NCI-H510A treated with DMSO at 0.1 percent for 48 hours (cell line): Measurements from ENCODE around the gene EIF5B.
"Not testable (repeated sequence)": the region's sequence is repeated elsewhere in the genome, so short reads cannot be mapped to it uniquely, and the experiment has no call there.

Experiments used
- DNase-seq: peaks from one replicate; lab custom pipeline; 2025; lab: John Stamatoyannopoulos, UW

Gene EIF5B

GRCh38 chr2:99365661-99366060 is 28.5 kb downstream of the EIF5B start:
- DNase-seq = no peak

DNA sequence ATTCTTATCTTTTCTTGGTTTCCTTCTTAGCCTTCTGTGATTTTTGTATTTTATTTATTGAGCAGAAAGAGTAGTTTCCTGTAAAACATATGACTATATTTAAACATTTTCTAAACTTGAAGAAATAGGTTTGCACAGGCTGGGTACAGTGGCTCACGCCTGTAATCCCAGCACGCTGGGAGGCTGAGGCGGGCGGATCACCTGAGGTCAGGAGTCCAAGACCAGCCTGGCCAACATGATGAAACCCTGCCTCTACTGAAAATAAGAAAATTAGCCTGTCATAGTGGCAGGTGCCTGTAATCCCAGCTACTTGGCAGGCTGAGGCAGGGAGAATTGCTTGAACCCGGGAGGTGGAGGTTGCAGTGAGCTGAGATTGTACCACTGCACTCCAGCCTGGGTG is 31.7 kb downstream of the EIF5B start:
- not testable (repeated sequence) for DNase-seq

DNA sequence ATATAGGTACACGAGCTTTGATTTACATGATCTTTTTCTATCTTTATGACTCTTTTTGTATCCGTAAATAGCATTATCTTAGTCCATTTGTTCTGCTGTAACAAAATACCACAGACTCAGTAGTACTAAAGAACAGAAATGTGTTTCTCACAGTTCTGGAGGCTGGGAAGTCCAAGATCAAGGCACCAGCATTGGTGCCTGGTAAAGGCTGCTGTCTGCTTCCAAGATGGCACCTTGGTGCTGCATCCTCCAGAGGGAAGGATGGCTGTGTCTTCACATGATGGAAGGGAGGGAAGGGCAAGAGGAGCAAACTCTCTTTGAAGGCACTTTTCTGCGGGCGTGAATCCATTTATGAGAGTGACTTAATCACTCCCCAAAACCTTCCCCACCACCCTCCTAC is 36.0 kb downstream of the EIF5B start:
- no peak for DNase-seq

- no peak for DNase-seq
Measured at GRCh38 chr2:99374747-99375146, 37.6 kb downstream of the EIF5B start.

- no peak for DNase-seq
Measured at GRCh38 chr2:99376254-99376864, 39.2 kb downstream of the EIF5B start.

DNA sequence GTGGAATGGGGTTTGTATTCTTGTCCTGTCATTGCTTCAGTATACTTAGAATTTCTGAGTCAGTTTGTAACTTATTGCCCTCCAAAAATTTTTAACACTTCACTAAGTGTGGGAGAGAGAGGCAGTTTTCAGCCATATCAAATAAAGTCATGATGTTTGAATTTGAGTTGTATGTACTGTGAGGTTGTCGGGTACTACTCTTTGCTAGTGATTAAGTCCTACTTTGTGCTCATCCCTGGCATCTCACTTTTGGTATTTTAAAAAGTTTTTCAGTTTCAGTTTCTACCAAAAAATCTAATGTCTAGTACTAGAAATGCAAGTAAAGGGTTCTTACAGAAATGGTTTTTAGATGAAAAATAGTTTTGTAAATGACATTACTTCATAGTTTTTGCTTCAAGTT is 40.7 kb downstream of the EIF5B start:
- no peak for DNase-seq

DNA sequence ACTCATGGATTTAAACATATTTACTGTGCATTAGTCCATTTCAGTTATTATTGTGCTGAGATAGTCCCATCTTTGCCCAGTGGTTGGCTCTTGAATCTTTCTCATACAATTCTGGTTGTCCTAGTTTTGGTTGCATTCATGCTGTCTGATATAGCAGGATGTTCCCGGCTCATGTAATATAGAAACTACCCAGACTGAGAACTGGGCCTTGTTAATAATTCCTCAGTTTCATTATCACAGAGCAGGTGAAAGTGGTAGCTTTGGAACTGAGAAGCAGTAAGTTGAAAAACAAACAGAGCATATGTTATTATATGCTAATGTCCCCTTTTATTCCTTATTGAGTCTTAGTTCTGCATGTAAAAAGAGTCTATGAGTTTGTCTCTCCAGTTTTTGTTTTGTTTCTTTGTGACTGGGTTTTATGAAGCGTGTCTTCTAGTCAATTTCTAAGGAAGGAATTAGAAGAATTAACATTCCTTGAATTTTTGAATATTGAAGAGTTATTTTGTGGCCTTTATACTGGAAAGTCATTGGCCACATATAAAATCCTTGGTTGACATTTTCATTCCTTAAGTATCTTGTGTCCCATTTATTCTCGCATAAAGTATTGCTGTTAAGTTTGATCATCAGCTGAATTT is 43.3 kb downstream of the EIF5B start:
- DNase-seq = no peak

DNA sequence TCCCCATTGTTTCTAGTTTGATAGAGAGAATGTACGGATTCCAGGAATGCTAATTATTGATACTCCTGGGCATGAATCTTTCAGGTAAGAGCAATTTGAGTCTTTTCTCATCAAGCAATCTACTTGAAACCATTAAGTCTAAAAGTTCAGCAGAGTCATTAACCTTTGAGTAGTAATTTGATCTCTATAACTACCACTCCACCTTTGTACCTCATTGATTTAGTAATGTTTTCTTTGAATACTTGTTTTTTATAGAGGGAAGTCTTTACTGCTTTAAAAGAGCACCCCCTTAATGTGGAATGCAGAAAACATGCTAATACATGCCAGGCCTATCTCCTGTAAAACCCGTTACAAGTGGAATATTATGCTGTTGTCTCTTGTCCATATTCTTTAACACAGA is 45.0 kb downstream of the EIF5B start:
- no peak for DNase-seq

DNA sequence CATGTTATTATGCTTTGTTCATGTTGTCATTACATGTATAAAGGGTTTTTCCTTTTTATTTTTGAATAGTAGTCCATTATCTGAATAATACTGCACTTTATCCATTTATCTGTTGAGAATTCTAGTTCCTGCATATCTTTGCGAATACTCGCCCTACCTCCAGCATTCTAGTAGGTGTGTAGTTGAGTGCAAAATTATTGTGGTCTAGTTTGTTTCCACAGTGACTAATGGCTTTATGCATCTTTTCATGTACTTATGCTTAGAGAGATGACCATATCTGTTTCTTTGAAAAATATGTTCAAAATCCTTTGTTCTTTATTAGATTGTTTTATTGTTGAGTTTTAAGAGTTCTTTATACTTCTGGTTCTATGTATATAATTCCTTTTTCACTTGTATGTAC is 48.8 kb downstream of the EIF5B start:
- no peak for DNase-seq

DNA sequence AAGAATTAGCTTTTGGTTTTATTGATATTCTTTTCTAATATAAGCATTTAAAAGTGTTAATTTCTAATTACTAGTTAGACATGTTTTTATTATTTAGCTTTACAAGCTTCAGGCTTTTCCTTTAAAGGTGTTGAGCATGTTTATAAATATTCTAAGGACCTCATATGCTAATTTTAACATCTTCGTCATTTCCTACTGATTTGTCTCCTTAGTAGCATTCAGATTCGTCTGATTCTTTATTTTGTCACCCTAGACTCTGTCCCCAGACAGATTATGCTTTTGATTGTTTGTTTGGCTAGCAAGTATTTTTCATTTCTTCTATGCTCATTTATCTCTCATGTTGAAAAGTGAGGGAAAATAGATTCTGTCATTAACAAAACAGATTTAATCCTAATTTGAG is 51.7 kb downstream of the EIF5B start:
- DNase-seq = no peak

- no peak for DNase-seq
Measured at GRCh38 chr2:99389371-99389770, 52.2 kb downstream of the EIF5B start.

DNA sequence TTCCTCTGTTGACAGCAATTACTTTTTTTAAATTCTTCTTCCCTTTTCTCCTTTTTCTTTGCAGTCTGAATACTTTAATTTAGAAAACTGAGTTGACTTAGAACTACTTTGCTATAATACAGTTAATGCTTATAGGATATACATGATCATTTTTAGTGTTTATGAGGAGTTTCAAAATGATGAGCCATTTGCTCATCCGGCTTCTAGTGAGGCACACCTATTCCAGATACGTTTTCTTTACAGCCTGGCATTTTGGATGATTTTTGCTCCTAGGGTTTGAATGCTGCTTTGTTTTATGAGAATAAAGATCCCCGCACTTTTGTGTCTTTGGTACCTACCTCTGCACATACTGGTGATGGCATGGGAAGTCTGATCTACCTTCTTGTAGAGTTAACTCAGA is 52.8 kb downstream of the EIF5B start:
- no peak for DNase-seq

GRCh38 chr2:99395589-99396130 is 58.5 kb downstream of the EIF5B start:
- DNase-seq = no peak

GRCh38 chr2:99397266-99397920 is 60.2 kb downstream of the EIF5B start:
- no peak for DNase-seq

GRCh38 chr2:99398303-99398702 is 61.1 kb downstream of the EIF5B start:
- no peak for DNase-seq

- DNase-seq = no peak
Measured at GRCh38 chr2:99399063-99399462, 61.9 kb downstream of the EIF5B start.

DNA sequence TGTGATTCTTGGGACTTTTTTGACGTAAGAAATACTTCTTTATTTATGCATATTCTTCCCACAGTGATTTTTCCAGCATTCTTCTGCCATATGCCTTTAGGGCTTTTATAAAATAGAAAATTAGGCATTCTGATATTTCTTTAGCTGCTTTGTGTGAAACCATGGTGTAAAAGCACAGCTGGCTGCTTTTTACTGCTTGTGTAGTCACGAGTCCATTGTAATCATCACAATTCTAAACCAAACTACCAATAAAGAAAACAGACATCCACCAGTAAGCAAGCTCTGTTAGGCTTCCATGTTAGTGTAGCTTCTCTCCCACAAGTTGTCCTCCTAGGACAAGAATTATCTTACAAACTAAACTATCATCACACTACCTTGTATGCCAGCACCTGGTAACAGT is 62.6 kb downstream of the EIF5B start:
- DNase-seq = no peak

- no peak for DNase-seq
Measured at GRCh38 chr2:99401841-99402240, 64.7 kb downstream of the EIF5B start.

- DNase-seq = no peak
Measured at GRCh38 chr2:99403084-99403483, 65.9 kb downstream of the EIF5B start.

DNA sequence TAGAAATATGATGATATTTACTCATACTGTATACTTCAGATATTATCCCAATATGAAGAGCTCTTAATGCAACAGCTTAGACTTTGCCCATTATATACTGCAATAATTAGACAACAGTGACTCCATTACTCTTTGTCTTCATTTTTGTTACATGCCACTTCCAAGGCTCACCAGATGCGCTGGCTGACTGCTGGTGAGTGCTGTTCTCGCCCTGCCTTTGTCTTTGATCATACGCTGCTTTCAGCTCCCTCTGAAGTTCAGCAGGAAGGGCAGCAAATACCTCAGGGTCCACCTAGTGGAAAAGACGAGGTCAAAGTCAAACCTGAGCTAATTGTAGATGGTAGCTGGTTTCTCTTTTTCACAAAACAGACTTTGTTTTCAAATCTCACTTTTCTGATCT is 66.3 kb downstream of the EIF5B start:
- DNase-seq = no peak

DNA sequence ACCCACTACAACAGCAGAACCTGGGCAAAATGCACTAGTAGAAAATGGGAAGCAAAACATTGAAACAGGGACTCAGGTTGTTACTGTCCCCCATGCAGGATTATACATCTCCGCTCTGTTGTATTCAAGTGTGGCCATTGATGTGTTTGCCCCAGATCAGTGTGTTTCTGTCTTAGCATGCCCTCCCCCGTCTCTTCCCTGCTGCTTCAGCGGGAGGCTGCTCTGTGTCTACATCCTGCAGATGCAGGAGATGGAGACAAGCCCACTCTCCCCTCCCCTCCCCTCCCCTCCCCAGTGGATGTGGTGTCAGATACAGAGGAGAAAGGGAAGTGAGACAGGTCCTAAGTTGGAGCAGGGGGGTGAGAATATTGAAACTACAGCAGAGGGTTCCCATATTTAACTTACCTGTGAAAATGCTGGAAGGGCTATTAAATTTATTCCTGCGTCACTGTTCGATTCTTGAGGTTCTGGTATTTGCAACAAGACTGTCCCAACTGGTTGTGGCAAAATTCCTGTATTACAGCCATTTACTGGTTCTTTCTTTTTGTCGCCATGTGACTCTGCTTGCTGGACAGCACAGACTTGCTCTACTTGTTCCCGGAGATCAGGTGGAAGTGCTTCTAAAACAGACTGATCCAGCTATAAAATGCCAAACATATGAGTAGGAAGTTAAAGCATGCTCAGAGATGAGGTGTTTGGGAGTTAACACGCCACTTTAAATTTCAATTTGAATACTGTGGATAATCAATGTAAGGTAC is 67.0 kb downstream of the EIF5B start:
- DNase-seq = no peak

DNA sequence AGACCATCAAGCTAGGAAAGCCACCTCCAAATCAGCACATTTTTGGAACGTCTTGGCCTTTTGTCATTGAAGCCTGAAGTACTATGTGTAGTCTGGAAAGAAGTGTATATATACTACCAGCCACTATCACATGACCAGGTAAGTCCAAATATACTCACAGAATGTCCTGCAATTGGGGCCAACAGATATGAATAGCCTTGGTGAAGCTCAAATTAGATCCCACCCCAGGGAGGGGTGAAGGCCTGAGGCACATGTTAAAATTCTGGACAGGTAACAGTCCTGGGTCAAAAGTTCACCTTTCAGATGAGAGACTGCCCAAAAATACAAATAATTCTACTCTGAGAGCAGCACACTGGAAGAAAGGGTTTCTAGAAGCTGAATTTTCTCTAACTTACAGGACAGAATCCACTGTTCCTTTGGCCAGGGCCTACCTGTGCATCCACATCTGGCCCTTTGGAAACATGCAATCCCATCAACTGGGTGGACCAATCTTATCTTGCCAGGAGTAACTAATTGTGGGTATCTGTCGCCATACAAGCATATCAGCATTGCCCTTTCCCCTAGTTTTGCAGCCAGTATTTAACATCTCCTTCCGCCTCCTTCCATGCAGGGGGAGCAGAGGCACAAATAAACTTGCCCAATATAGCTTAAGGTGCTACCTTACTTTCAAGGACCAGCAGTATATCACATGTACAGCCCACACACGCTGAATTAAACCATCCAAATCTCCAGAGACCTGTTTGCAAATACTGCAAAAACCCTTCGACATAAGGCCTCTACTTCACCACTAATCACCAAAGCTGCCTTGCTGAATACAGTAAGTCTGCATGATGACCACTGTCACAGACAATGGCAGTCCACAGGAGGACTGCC is 67.8 kb downstream of the EIF5B start:
- DNase-seq = no peak
